ENCODE measurements around the gene IRF9.

The IRF9 gene

GRCh38 chr14:24188251-24189058 lies 27.4 kb downstream of the IRF9 start, which contains the start of gene IPO4 (continued):
- TF ChIP-seq YY2 (tag by site-specific recombination; IDR thresholded peaks at IDR 0.05) (0 out of 2 replicates have a peak, but pooled peaks have one; percentile 60), KLF17 (tag by site-specific recombination; IDR thresholded peaks at IDR 0.05) (peak; percentile 99), ZNF169 (tag by site-specific recombination; IDR thresholded peaks at IDR 0.05) (no peak), ZNF366 (tag by site-specific recombination; conservative IDR thresholded peaks at IDR 0.05) (no peak), ZFP3 (tag by site-specific recombination; IDR thresholded peaks at IDR 0.05; ENCODE audit: low read depth) (no peak), ZXDB (tag by site-specific recombination; IDR thresholded peaks at IDR 0.05) (peak; percentile 95), TSHZ1 (tag by site-specific recombination; IDR thresholded peaks at IDR 0.05; ENCODE audit: borderline replicate concordance) (peak; percentile 84), ZBTB17 (tag by site-specific recombination; IDR thresholded peaks at IDR 0.05) (peak; percentile 91), ZNF510 (tag by site-specific recombination; IDR thresholded peaks at IDR 0.05; ENCODE audit: insufficient replicate concordance) (no peak), ZNF645 (tag by site-specific recombination; IDR thresholded peaks at IDR 0.05) (no peak), KLF10 (tag by site-specific recombination; IDR thresholded peaks at IDR 0.05) (peak; percentile 92), ZNF16 (tag by site-specific recombination; IDR thresholded peaks at IDR 0.05; ENCODE audit: low read depth) (no peak), ZNF621 (tag by site-specific recombination; IDR thresholded peaks at IDR 0.05) (no peak), GLIS2 (tag by site-specific recombination; IDR thresholded peaks at IDR 0.05) (peak; percentile 81), ZNF184 (tag by site-specific recombination; IDR thresholded peaks at IDR 0.05) (peak; percentile 89; the same call in 1 of the 2 replicates), ZNF626 (tag by site-specific recombination; IDR thresholded peaks at IDR 0.05) (no peak), ZNF473 (tag by site-specific recombination; IDR thresholded peaks at IDR 0.05) (no peak), ZNF324 (tag by site-specific recombination; IDR thresholded peaks at IDR 0.05) (peak; percentile 96), PRDM4 (tag by site-specific recombination; IDR thresholded peaks at IDR 0.05) (no peak; the same call in 1 of the 2 replicates), PRDM2 (tag by site-specific recombination; IDR thresholded peaks at IDR 0.05; ENCODE audit: borderline replicate concordance) (no peak), ZNF221 (tag by site-specific recombination; IDR thresholded peaks at IDR 0.05; ENCODE audit: borderline replicate concordance) (no peak), PBX3 (CRISPR knock-in tag; IDR thresholded peaks at IDR 0.05) (peak; percentile 73; the same call in 1 of the 2 replicates), ZFHX2 (tag by site-specific recombination; conservative IDR thresholded peaks at IDR 0.05) (peak; percentile 51; the same call in 1 of the 2 replicates)
